ENCODE measurements around the gene ZNF451.

- no peak for TF ChIP-seq CTCF (IDR thresholded peaks at IDR 0.05)
- no peak for TF ChIP-seq ZFX (IDR thresholded peaks at IDR 0.05; ENCODE audit: borderline replicate concordance)
These were observed 4.7 kb downstream of the ZNF451 start for GRCh38 chr6:57094689-57095088.

Measured in 22Rv1 (cell line).